Measurements from ENCODE around the gene SCAMP4.
A peak's percentile ranks its signal among the peaks of the same experiment; 100 is the strongest.

The SCAMP4 gene

DNA sequence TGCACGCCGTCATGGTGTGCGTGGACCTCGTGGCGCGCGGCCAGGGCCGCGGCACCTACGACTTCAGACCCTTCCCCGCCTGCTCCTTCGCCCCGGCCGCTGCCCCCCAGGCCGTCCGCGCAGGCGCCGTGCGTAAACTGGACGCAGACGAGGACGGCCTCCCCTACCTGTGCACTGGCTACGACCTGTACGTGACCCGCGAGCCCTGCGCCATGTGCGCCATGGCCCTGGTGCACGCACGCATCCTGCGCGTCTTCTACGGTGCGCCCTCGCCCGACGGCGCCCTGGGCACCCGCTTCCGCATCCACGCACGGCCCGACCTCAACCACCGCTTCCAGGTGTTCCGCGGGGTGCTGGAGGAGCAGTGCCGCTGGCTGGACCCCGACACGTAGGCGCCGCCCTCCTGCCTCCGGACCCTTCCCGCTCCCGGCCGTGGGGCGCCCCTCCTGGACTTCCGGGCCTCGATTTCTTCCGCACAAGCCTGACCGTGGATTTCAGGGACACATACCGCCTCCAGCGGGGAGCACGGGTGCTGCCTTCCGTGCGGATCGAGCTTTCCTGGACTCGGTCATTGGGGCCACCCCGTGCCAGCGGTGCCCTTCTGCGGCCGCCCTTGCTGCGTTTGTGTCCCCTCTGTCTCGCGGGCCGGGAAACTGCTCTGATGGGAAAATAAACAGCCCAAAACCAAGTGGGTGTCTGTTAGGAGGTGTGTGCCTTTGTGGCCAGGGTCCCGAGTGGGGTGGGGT lies 7.7 kb downstream of the SCAMP4 start:
- DNase-seq (ENCODE audit: low spot score) = no peak

DNA sequence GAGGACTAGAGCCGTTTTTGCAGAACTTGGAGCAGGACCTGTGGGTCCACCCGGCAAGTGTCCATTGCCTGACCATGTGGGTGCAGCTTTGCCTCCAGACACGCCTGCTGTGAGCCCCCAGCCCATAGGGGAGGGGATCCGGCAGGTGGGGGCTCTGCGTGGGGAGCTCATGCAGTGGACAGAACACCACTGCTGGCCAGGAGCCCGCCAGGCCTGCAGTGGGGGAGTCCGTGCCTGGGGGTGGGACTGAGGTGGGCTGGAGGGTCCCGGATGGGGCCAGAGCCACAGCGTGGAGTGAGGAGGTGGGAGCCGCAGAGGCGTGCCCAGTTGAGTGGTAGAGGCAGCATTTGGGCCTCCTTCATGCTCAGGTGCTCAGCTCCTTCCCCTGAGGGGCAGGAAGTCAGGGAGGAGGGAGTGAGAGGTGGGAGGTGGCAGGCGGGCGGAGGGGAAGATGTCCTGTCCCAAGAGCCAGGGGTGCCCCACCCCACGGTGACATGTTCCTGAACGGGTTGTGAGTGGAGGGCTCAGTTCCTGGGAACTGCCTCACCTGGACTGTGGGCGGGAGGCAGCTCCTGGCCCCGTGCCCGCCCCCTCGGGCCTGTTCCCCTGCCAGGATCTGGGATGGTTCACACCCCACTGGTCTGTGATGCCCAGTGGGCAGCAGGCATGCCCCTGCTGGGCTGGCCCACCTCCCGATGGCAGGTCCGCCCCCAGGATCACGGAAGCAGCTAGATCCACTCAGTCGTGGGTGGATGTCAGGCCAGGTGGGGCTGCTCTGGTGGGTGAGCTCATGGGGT lies 8.8 kb downstream of the SCAMP4 start:
- no peak for DNase-seq (ENCODE audit: low spot score)

DNA sequence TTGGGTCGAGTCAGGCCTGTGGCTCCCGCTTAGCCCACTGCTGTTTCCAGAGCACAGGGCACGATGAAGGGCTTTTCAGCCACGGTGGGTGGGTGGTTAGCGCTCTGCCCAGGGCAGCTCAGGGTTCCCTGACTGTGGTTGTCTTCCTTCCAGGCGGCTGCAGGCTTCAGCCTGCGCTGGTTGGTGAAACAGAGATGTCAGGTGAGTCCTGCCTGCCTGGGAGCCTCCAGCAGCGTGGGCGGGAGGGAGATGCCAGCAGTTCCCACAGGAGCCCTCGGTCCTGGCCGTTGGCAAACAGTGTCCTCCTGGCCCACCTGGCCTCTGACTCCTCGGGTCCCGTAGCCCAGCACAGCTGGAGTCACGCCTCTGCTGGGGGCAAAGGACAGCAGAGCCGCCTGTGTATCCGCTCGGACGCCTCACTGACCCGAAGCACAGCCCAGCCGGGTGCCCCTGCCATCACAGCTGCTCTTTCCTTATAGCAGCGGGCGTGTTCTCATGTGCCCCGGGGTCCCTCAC lies 9.7 kb downstream of the SCAMP4 start:
- DNase-seq (ENCODE audit: low spot score) = no peak

DNA sequence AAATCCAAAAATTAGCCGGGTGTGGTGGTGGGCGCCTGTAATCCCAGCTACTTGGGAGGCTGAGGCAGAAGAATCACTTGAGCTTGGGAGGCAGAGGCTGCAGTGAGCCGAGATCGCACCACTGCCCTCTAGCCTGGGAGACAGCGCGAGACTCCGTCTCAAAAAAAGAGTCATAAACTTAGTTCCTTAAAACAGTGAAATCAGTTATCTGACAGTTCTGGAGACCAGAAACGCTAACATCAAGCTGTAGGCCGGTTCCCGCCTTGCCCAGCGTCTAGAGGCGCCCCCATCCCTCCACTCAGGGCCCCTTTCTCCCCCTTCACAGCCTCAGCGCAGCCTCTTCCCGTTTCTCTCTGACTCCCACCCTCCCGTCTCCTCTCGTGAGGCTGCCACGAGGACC lies 11.9 kb downstream of the SCAMP4 start:
- DNase-seq (ENCODE audit: low spot score) = no peak

DNA sequence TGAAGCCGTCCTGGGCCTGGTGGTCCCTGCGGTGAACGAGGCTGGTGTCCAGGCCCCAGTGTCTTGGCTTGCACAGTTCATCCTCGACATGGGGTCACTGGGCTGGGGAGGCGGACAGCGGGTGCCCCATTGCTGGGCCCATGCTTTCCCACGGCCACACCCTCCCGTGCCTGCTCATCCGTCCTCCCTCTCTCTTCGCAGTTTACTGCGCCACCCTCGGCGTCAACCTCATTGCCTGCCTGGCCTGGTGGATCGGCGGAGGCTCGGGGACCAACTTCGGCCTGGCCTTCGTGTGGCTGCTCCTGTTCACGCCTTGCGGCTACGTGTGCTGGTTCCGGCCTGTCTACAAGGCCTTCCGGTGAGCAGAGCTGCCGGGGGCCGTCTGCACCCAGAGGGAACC lies 12.7 kb downstream of the SCAMP4 start:
- no peak for DNase-seq (ENCODE audit: low spot score)

DNA sequence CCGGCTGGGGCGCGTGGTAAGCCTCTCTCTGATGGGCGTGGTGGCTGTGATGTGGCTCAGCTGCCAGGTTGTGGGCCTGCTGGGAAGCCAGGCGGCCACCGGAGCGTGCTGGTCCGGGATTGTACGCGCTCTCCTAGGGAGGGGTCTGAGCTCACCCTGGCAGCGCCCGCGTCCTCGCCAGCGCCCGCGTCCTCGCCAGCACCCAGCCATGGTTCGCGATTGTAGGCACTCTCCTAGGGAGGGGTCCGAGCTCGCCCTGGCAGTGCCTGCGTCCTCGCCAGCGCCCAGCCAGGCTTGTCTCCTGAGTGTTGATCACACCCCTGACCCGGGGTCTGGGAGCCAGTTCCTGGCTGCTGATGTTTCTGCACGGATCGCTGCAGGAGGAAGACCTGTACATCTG lies 13.8 kb downstream of the SCAMP4 start:
- DNase-seq (ENCODE audit: low spot score) = no peak

DNA sequence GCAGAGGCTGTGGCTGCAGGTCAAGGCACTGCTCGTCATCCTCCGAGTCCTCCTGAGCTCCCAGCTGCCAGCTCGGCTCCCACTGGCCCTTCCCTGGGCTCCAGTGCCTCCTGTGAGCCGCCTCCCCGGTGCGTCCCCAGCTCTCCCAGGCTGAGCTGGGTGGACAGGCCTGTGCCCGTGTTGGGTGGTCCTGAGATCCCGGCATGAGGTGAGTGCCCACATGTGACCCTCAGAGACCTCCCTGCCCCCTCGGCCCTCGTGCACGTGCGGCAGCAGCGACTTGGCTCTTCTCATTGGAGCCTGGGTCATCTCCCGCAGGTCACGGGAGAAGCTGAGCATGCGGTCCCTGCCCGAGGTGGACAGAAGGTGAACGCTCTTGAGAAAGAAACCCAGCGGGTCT lies 15.4 kb downstream of the SCAMP4 start:
- DNase-seq (ENCODE audit: low spot score) = no peak

DNA sequence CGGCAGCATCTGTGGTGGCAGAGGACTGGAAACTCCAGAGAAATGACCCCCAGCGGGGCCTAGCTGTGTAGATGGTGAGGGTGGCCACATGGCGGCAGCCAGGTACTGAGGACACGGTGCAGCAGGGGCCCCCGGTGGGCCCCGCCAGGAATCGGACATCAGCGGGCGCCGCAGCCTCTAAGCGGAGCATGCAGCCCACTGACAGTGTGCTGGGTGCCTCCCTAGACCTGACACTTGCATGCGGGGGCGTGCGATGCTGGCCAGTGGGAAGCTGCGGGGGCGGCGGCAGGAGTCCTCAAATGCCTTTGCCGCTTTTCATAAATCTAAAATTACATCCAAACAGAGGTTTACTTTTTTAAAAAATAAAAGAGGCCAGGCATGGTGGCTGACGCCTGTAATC lies 16.1 kb downstream of the SCAMP4 start:
- no peak for DNase-seq (ENCODE audit: low spot score)

DNA sequence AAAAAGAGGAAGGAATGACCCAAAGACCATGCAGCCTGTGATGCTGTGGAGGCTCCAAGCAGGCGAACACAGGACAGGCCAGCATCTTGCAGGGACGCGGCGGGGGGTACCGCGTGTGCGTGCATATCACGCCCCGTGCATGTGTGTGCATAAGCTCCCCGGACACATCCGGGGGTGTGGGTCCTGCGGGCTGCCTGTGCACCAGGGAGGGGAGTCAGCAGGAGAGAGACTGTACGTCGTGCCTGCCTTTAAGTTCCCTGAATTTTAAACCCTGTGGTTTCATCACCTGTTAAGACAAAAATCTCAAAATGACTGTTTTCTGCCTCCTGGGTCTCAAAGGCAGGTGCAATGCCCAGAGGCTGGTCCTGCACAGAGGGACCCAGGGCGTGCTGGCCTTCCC lies 16.6 kb downstream of the SCAMP4 start:
- DNase-seq (ENCODE audit: low spot score) = no peak

DNA sequence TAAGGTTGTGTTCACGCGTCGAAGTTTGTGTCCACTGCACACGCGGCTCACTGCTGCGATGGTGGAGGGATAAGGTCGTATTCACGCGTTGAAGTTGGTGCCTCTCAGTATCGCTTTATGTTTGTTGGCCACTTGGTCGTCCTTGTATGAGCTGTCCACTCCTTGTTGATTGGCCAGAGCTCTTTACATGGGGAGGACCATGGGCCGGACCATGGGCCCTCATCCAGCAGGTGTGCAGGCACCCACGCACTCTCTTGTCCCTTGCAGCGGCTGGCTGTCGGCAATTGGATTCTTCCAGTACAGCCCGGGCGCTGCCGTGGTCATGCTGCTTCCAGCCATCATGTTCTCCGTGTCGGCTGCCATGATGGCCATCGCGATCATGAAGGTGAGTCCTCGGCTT lies 17.6 kb downstream of the SCAMP4 start:
- DNase-seq (ENCODE audit: low spot score) = no peak

DNA sequence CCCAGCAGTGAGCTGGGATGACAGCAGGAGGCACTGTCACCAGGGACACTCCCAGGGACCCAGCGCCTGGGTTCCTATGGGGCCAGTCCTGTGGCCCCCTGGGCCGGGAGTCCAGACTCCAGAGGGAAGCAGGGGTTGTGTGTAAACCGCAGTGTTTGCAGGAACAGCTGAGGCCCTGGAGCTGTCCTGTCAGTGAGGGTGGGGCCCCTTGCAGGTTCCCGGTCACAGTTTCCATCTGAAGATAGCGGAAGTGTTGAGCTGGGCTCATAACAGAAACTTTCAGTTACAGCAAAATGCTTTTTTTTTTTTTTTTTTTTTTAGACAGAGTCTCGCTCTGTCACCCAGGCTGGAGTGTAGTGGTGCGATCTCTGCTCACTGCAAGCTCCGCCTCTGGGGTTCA lies 18.1 kb downstream of the SCAMP4 start:
- no peak for DNase-seq (ENCODE audit: low spot score)

DNA sequence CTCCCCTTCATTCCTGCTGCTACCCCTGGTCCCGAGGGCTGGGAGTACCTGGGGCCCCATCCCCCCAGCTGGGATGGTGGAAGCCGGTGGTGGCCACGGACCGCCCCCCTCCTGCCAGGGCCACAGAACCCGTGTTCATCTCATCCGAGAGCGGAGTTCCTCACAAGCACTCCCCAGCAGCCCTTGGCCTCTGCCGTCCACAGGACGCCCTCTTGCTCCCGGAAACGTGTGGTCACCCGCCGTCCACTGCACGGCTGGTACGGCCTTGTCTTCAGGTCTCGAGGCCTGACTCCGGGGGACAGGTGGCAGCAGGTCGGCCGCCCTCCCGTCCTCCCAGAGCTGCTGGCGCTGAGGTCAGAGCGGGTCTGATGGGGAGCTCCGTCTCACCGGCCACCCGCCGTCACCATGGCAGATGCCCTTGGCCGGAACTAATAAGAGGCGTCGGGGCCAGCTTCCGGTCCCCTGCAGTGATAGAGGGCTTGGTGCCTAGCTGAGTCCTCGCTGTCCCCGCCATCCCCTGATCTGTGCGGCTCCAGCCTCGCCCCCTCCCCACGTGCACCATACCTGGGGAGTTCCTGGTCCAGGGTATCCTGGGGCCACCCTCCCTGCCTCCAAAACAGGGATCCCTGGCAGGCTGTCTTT lies 19.2 kb downstream of the SCAMP4 start:
- no peak for DNase-seq (ENCODE audit: low spot score)

DNA sequence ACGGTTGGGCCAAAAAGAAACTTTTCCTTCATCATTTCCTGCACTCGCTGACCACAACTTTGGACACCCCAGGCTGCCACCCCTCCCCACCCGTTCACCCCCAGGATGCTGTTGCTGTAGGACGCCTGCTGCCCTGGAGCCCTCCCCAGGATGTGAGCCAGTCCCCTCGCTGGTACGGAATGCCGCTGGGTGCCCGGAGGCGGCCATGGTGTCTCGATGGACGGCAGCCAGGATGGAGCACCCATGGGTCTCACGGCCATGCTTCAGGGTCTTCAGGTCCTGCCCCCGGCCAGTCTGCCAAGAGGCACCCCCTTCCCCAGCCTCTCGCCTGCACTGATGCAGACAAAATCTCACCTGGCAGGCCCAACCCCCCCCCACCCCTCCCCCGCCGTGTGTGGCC lies 20.3 kb downstream of the SCAMP4 start:
- no peak for DNase-seq (ENCODE audit: low spot score)

DNA sequence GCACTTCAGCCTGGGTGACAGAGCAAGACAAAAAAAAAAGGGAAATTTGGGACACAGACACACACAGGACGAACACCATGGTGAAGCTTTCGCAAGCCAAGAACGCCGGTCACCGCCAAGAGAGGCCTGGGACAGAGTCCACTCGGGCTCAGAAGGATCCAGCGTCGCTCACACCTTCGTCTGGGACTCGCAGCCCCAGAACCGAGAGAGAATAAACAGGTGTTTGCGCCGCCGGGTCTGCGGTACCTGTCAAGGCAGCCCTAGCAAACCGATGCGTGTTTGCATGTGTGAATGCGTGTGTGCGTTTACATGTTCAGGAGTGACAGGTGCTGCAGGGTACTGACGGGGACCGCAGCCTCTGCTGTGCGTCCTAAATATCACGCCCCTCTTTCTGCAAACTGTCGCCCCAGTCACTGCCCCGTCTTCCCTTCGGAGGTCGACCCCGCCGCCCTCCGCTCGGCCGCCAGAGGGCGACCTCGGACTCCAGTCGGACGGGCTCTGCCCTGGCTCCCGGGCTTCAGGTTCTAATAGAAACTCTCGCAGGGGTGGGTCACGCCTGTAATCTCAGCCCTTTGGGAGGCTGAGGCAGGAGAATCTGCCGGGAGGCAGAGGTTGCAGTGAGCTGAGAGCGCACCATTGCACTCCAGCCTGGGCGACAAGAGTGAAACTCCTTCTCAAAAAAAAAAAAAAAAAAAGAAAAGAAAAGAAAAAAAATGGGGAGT lies 24.0 kb downstream of the SCAMP4 start:
- peak; percentile 83 for DNase-seq (ENCODE audit: low spot score)

DNA sequence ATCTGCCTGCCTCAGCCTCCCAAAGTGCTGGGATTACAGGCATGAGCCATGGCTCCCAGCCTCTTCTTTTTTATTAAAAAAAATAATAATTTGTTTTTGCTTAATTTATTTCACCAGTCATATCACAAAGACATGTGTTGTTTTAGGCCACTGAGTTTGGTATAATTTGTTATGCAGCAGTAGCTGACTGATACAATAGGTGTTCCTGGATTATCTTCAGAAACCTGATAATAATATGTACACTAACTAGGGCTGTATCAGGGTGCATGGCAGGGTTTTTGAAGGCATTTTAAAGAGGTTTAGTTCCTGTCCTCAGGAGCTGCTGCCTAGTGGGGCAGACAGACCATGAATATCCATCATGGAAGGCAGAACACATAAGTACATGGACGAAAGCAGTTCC lies 26.2 kb downstream of the SCAMP4 start:
- no peak for DNase-seq (ENCODE audit: low spot score)

DNA sequence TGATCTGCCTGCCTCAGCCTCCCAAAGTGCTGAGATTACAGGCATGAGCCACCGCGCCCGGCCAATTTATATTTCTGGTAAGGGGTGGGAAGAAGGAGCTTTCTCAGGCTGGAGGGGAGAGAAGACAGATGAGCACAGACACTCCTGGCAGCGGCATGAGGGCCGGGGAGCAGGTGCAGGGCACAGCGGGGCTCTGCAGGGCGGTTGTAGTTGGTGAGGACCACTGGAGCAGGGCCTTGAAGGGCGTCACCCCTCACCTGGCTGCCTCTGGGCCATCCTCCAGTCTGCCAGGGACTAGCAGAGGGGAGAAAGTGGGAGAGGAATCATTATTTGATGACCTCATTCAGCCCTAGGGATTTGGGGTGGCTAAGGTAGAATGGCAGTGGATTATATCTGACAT lies 27.2 kb downstream of the SCAMP4 start:
- DNase-seq (ENCODE audit: low spot score) = no peak

DNA sequence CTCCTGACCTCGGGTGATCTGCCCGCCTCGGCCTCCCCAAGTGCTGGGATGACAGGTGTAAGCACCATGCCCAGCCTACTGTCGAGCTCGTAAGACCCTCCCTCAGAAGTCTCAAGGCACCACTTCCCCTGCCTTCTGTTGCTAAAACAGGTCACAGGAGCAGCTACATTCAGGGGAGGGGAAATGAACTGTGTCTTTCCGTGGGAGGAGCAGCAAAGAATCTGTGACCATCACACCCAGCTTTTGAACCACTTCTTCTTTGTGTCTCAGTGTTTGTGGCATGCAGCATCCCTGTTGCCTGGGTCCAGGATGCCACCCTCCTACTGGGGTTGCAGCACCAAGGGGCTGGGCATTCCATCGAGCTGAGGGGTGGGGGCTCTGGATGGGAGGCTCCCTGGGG lies 28.0 kb downstream of the SCAMP4 start:
- DNase-seq (ENCODE audit: low spot score) = no peak

DNA sequence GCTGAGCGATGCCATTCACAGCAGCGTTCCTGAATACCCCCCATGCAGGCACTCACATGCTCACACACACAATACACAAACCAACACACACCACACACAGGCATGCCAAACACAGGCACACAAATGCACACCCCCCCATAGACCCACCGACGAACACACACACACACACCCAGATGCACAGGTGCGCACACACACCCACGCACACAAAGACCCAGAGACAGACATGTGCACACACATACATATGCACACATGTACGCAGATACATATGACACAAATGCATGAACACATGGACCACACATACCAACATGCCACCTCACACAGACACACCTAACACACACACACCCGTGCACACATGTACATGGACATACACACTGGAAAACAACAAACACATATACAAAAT lies 28.7 kb downstream of the SCAMP4 start:
- DNase-seq (ENCODE audit: low spot score) = no peak

DNA sequence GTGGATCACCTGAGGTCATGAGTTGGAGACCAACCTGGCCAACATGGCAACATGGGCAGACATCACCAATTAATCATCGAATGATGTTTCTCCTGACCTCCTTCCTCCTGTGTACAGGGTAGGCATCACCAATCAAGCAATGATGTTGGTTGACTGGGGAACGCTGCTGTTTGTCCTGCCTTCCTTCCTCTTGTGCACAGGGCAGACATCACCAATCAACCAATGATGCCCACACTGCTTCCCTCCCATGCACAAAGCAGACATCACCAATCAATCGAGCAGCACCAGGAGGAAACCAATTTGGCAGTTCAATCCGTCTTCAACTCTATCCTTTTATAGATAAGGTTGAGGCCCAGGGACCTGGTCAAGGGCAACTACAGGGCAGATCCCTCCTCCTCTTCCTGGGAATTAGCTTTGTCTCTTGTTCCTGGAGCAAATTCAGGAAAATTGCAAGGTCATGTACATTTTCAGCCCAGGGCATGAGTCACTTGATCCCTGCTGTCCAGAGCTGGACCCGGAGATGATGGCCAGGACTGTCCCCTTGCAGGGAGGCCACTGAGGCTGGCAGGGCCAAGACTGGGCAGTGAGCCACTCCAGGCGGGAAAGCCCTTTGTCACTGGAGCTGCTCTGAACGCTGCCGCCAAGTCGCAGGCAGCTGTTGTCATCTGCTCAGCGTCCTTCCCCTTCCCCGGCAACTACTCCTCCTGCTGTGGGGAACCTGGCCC lies 30.4 kb downstream of the SCAMP4 start:
- DNase-seq (ENCODE audit: low spot score) = no peak

DNA sequence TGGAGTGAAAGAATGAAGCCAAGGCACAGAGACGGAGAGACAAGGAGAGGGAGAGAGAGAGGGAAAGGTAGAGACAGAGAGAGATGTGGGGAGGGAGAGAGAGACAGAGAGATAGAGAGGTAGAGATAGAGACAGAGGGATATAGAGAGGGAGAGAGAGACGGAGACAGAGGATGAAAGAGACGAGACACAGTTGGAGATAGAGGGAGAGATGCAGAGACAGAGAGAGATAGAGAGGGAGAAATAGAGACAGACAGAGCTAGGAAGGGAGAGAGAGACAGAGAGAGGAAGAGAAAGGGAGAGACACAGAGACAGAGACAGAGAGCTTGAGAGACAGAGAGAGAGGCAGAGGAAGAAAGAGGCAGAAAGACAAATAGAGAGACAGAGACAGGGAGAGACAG lies 31.2 kb downstream of the SCAMP4 start:
- no peak for DNase-seq (ENCODE audit: low spot score)

DNA sequence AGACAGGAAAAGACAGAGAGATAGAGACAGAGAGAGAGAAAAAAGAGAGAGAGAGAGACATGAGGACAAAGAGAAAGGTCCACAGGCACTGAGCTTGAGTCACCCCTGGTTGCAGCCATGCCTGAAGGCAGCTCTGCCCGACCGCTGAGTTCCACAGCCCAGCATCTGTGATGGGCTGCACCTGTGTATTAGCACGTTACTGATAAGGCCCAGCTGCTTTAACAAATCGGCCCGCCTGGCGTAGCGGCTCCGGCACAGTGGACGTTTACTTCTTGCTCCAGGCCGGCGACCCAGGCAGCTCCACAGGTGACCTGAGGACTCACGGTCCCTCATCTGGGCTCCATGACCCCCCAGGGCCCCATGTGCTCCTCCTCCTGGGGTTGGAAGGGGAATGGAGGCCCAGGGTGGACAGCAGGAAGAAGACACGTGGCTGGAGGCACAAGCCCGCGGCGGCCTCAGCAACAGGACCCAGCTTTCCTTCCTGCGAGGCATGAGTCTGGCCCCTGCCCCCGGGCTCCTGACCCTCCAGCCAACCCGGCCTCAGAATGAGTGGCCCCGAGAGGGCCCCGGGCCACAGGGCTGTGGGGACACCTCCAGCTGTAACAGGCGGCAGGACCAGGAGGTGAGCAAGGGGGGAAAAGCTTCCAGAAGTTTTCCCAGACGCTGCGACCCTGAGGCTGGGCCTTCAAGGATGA lies 31.9 kb downstream of the SCAMP4 start:
- DNase-seq (ENCODE audit: low spot score) = no peak
